ENCODE measurements around the gene ZBTB18.

- TF ChIP-seq, protein P1, sequence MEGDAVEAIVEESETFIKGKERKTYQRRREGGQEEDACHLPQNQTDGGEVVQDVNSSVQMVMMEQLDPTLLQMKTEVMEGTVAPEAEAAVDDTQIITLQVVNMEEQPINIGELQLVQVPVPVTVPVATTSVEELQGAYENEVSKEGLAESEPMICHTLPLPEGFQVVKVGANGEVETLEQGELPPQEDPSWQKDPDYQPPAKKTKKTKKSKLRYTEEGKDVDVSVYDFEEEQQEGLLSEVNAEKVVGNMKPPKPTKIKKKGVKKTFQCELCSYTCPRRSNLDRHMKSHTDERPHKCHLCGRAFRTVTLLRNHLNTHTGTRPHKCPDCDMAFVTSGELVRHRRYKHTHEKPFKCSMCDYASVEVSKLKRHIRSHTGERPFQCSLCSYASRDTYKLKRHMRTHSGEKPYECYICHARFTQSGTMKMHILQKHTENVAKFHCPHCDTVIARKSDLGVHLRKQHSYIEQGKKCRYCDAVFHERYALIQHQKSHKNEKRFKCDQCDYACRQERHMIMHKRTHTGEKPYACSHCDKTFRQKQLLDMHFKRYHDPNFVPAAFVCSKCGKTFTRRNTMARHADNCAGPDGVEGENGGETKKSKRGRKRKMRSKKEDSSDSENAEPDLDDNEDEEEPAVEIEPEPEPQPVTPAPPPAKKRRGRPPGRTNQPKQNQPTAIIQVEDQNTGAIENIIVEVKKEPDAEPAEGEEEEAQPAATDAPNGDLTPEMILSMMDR (IDR thresholded peaks at IDR 0.05): no peak
- TF ChIP-seq EP300 (IDR thresholded peaks at IDR 0.05) (no peak), POLR2A (IDR thresholded peaks at IDR 0.05) (no peak)
Observed at GRCh38 chr1:244019982-244020485, 31.0 kb upstream of the ZBTB18 start.
